Measurements from ENCODE around the gene PTPRD.

PTPRD gene

GRCh38 chr9:9557804-9558334, 1054.9 kb downstream of the PTPRD start:
- TF ChIP-seq TAF1 (IDR thresholded peaks at IDR 0.05; ENCODE audit: borderline replicate concordance, insufficient read depth, low read length), result no peak
- TF ChIP-seq REST (IDR thresholded peaks at IDR 0.05; ENCODE audit: insufficient read depth in 1 of 2, low read depth in 2 of 2, low read length in 2 of 2), result no peak
- no peak for TF ChIP-seq SIN3A (IDR thresholded peaks at IDR 0.05; ENCODE audit: borderline replicate concordance, insufficient read depth, low read length)
- no peak for TF ChIP-seq FOXP2 (optimal IDR thresholded peaks at IDR 0.05; ENCODE audit: borderline replicate concordance, extremely low read depth, extremely low read length, insufficient read depth)
- no peak for TF ChIP-seq POLR2AphosphoS5 (IDR thresholded peaks at IDR 0.05; ENCODE audit: low read depth, low read length)

- TF ChIP-seq FOXP2 (optimal IDR thresholded peaks at IDR 0.05; ENCODE audit: borderline replicate concordance, extremely low read depth, extremely low read length, insufficient read depth), result no peak
Measured at GRCh38 chr9:9556865-9557803, 1055.7 kb downstream of the PTPRD start.

- TF ChIP-seq SIN3A (IDR thresholded peaks at IDR 0.05; ENCODE audit: borderline replicate concordance, insufficient read depth, low read length) (no peak), POLR2AphosphoS5 (IDR thresholded peaks at IDR 0.05; ENCODE audit: low read depth, low read length) (no peak), TAF1 (IDR thresholded peaks at IDR 0.05; ENCODE audit: borderline replicate concordance, insufficient read depth, low read length) (no peak), FOXP2 (optimal IDR thresholded peaks at IDR 0.05; ENCODE audit: borderline replicate concordance, extremely low read depth, extremely low read length, insufficient read depth) (no peak), REST (IDR thresholded peaks at IDR 0.05; ENCODE audit: insufficient read depth in 1 of 2, low read depth in 2 of 2, low read length in 2 of 2) (no peak)
Measured at GRCh38 chr9:9552665-9553064, 1060.1 kb downstream of the PTPRD start.

- TF ChIP-seq SIN3A (IDR thresholded peaks at IDR 0.05; ENCODE audit: borderline replicate concordance, insufficient read depth, low read length) (no peak), TAF1 (IDR thresholded peaks at IDR 0.05; ENCODE audit: borderline replicate concordance, insufficient read depth, low read length) (no peak), REST (IDR thresholded peaks at IDR 0.05; ENCODE audit: insufficient read depth in 1 of 2, low read depth in 2 of 2, low read length in 2 of 2) (no peak), FOXP2 (optimal IDR thresholded peaks at IDR 0.05; ENCODE audit: borderline replicate concordance, extremely low read depth, extremely low read length, insufficient read depth) (no peak), POLR2AphosphoS5 (IDR thresholded peaks at IDR 0.05; ENCODE audit: low read depth, low read length) (no peak)
Measured at GRCh38 chr9:9538766-9539165, 1074.0 kb downstream of the PTPRD start.

- TF ChIP-seq SIN3A (IDR thresholded peaks at IDR 0.05; ENCODE audit: borderline replicate concordance, insufficient read depth, low read length) (no peak), POLR2AphosphoS5 (IDR thresholded peaks at IDR 0.05; ENCODE audit: low read depth, low read length) (no peak), FOXP2 (optimal IDR thresholded peaks at IDR 0.05; ENCODE audit: borderline replicate concordance, extremely low read depth, extremely low read length, insufficient read depth) (no peak), REST (IDR thresholded peaks at IDR 0.05; ENCODE audit: insufficient read depth in 1 of 2, low read depth in 2 of 2, low read length in 2 of 2) (no peak), TAF1 (IDR thresholded peaks at IDR 0.05; ENCODE audit: borderline replicate concordance, insufficient read depth, low read length) (no peak)
Measured at GRCh38 chr9:9538356-9538755, 1074.4 kb downstream of the PTPRD start.

Measured in PFSK-1 (cell line).